Gastroesophageal sphincter (tissue), 4 donors: ENCODE results near the gene TNNT2. TPM values are rescaled to one million over a fixed set of nuclear protein-coding genes. Genes with fewer than 3 reads are reported as not detected.

Source experiments
- ATAC-seq: fragments of 150-250 bp; one replicate; pipeline ENCODE4 v1.9.1; 2016; ENCODE audit warnings: mild to moderate bottlenecking, moderate library complexity
- H3K27ac ChIP-seq, 4 donors: fragments of 200-600 bp; sonication (generic) in 3 of 4; 1 replicate in 3 of 4; 2 replicates in 1 of 4; pipeline ENCODE4 v1.5.1; 2016 to 2019
- H3K27me3 ChIP-seq: fragments of 200-600 bp; sonication (generic); one replicate; pipeline ENCODE4 v1.5.1; 2019
- H3K36me3 ChIP-seq, 2 donors: fragments of 200-600 bp; sonication (generic); one replicate each; pipeline ENCODE4 v1.5.1; 2019; ENCODE audit warnings: control low read depth in 1 of 2
- H3K4me1 ChIP-seq, 3 donors: fragments of 200-600 bp; sonication (generic); 1 replicate in 2 of 3; 2 replicates in 1 of 3; pipeline ENCODE4 v1.5.1; 2016 to 2019; ENCODE audit warnings: control low read depth in 2 of 3
- H3K4me3 ChIP-seq, 2 donors: fragments of 200-600 bp; sonication (generic); one replicate each; pipeline ENCODE4 v1.5.1; 2019; ENCODE audit warnings: mild to moderate bottlenecking in 1 of 2, moderate library complexity in 1 of 2
- H3K9me3 ChIP-seq, 3 donors: fragments of 200-600 bp; sonication (generic); one replicate each; pipeline ENCODE4 v1.5.1; 2017 to 2019; ENCODE audit warnings: control low read depth in 2 of 3
- EP300 ChIP-seq: sonication (generic); formaldehyde crosslinking; IDR thresholded peaks from one replicate; pipeline ENCODE4 v1.6.1; 2017; ENCODE audit warnings: antibody characterized with exemption, mild to moderate bottlenecking
- POLR2A ChIP-seq, 2 donors: fragments of 450-650 bp; IDR thresholded peaks; one replicate each; pipeline ENCODE4 v1.6.1; 2017; ENCODE audit warnings: antibody characterized with exemption in 2 of 2, mild to moderate bottlenecking in 2 of 2, moderate library complexity in 1 of 2
- POLR2AphosphoS5 ChIP-seq: sonication (generic); formaldehyde crosslinking; IDR thresholded peaks from one replicate; pipeline ENCODE4 v1.6.1; 2017; ENCODE audit warnings: antibody characterized with exemption
- WGBS, 2 donors: methylation state at CpG; one replicate each; pipeline ENCODE4 v1.1.5; 2018; ENCODE audit warnings: low coverage in 1 of 2; 5-methylcytosine and 5-hydroxymethylcytosine counted together
- total RNA-seq, 4 donors: library from RNA; depleted of rRNA; stranded (reverse); fragments of >200 nt; gene quantifications; one replicate each; pipeline ENCODE4 v1.1.0, GENCODE V29; 2016
- TF ChIP-seq, protein P1 (sequence below), 4 experiments: fragments of 200-600 bp in 2 of 4; fragments of 450-650 bp in 2 of 4; sonication (generic) in 1 of 4; IDR thresholded peaks; one replicate each; pipeline ENCODE4 v1.5.1; 2017 to 2019; ENCODE audit warnings: antibody characterized with exemption in 4 of 4, mild to moderate bottlenecking in 2 of 4, moderate library complexity in 2 of 4

The TNNT2 gene
- total RNA-seq, 4 donors from 2014 or later = 0.47 to 0.94 (median 0.81) TPM; not detected in 1

GRCh38 chr1:201386208-201386607 is 8.7 kb upstream of the TNNT2 start:
- H3K27ac ChIP-seq = no peak overlapping the region
- H3K27me3 ChIP-seq = peaks cover 49% of the 10 kb centered on the region
- ATAC-seq = no peak
- H3K4me1 ChIP-seq = no peaks in the 10 kb centered on the region
- WGBS, 2 donors = 83 to 94% methylated on average over 2 of the region's 8 CpGs
- no peaks in the 10 kb centered on the region for H3K9me3 ChIP-seq
- no peak overlapping the region for H3K4me3 ChIP-seq
- no peaks in the 10 kb centered on the region for H3K36me3 ChIP-seq
- TF ChIP-seq, protein P1, sequence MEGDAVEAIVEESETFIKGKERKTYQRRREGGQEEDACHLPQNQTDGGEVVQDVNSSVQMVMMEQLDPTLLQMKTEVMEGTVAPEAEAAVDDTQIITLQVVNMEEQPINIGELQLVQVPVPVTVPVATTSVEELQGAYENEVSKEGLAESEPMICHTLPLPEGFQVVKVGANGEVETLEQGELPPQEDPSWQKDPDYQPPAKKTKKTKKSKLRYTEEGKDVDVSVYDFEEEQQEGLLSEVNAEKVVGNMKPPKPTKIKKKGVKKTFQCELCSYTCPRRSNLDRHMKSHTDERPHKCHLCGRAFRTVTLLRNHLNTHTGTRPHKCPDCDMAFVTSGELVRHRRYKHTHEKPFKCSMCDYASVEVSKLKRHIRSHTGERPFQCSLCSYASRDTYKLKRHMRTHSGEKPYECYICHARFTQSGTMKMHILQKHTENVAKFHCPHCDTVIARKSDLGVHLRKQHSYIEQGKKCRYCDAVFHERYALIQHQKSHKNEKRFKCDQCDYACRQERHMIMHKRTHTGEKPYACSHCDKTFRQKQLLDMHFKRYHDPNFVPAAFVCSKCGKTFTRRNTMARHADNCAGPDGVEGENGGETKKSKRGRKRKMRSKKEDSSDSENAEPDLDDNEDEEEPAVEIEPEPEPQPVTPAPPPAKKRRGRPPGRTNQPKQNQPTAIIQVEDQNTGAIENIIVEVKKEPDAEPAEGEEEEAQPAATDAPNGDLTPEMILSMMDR (IDR thresholded peaks at IDR 0.05) = no peak
- TF ChIP-seq POLR2A (IDR thresholded peaks at IDR 0.05) (no peak), EP300 (no peak), POLR2AphosphoS5 (no peak)

GRCh38 chr1:201385299-201385891 is 7.9 kb upstream of the TNNT2 start:
- H3K4me3 ChIP-seq = no peak overlapping the region
- peaks cover 49% of the 10 kb centered on the region for H3K27me3 ChIP-seq
- no peaks in the 10 kb centered on the region for H3K36me3 ChIP-seq
- no peaks in the 10 kb centered on the region for H3K9me3 ChIP-seq
- ATAC-seq = no peak
- no peaks in the 10 kb centered on the region for H3K4me1 ChIP-seq
- 100% methylated on average over 1 of the region's 8 CpGs; no CpG with 5 or more reads in 1 of the 2 donors for WGBS, 2 donors
- H3K27ac ChIP-seq = no peak overlapping the region
- TF ChIP-seq POLR2A (IDR thresholded peaks at IDR 0.05) = no peak
- TF ChIP-seq, protein P1 (IDR thresholded peaks at IDR 0.05) = peak in 2 of 4 experiments; percentile 33 to 53
- no peak for TF ChIP-seq POLR2AphosphoS5
- no peak for TF ChIP-seq EP300

- TF ChIP-seq POLR2A (IDR thresholded peaks at IDR 0.05) (no peak), POLR2AphosphoS5 (no peak), EP300 (no peak)
- TF ChIP-seq, protein P1 (IDR thresholded peaks at IDR 0.05) = no peak
- H3K27ac ChIP-seq = no peak overlapping the region
- 33% methylated on average over 1 of the region's 4 CpGs; no CpG with 5 or more reads in 1 of the 2 donors for WGBS, 2 donors
- no peaks in the 10 kb centered on the region for H3K9me3 ChIP-seq
- H3K36me3 ChIP-seq = no peaks in the 10 kb centered on the region
- no peak for ATAC-seq
- H3K27me3 ChIP-seq = peaks cover 49% of the 10 kb centered on the region
- H3K4me3 ChIP-seq = no peak overlapping the region
- H3K4me1 ChIP-seq = no peaks in the 10 kb centered on the region
Observed at GRCh38 chr1:201384406-201384782, 6.9 kb upstream of the TNNT2 start.

GRCh38 chr1:201383647-201384405 is 6.3 kb upstream of the TNNT2 start:
- ATAC-seq = no peak
- WGBS, 2 donors = 80 to 83% methylated on average over 1 to 4 of the region's 4 CpGs
- no peak overlapping the region for H3K4me3 ChIP-seq
- no peaks in the 10 kb centered on the region for H3K36me3 ChIP-seq
- H3K27me3 ChIP-seq = peaks cover 44% of the 10 kb centered on the region
- H3K9me3 ChIP-seq = no peaks in the 10 kb centered on the region
- H3K27ac ChIP-seq = no peak overlapping the region
- no peaks in the 10 kb centered on the region for H3K4me1 ChIP-seq
- TF ChIP-seq POLR2A (IDR thresholded peaks at IDR 0.05) (no peak), POLR2AphosphoS5 (no peak), EP300 (no peak)
- TF ChIP-seq, protein P1 (IDR thresholded peaks at IDR 0.05) = no peak

- Histone ChIP-seq H3K4me1 (no peaks in the 10 kb centered on the region), H3K27ac (no peak overlapping the region), H3K4me3 (no peak overlapping the region), H3K27me3 (peaks cover 36% of the 10 kb centered on the region), H3K9me3 (no peaks in the 10 kb centered on the region), H3K36me3 (no peaks in the 10 kb centered on the region)
- 83 to 88% methylated on average over 1 of the region's 7 CpGs for WGBS, 2 donors
- TF ChIP-seq, protein P1 (IDR thresholded peaks at IDR 0.05) = no peak
- TF ChIP-seq POLR2AphosphoS5 (no peak), EP300 (no peak), POLR2A (IDR thresholded peaks at IDR 0.05) (no peak)
- no peak for ATAC-seq
Observed at GRCh38 chr1:201381130-201381529, 3.6 kb upstream of the TNNT2 start.
